Measurements from ENCODE around the gene DNAJC22.

The DNAJC22 gene

GRCh38 chr12:49357103-49357678, 10.5 kb downstream of the DNAJC22 start:
- TF ChIP-seq JUND (IDR thresholded peaks at IDR 0.05; ENCODE audit: low read depth) = no peak
- in situ Hi-C loops (cut with HindIII; ENCODE audit: low pct_unique_long_range_greater_than_20kb, low sequenced_read_pairs) = no loop called here
- DNase-seq (ENCODE audit: low read depth in 1 of 2, low spot score in 1 of 2) = peak in 1 of 2 experiments; percentile 54

GRCh38 chr12:49358483-49359141, 11.9 kb downstream of the DNAJC22 start:
- TF ChIP-seq JUND (IDR thresholded peaks at IDR 0.05; ENCODE audit: low read depth) = no peak
- in situ Hi-C loops (cut with HindIII; ENCODE audit: low pct_unique_long_range_greater_than_20kb, low sequenced_read_pairs) = no loop called here

GRCh38 chr12:49359671-49360070, 13.0 kb downstream of the DNAJC22 start:
- no peak for DNase-seq (ENCODE audit: low read depth in 1 of 2, low spot score in 1 of 2)
- TF ChIP-seq JUND (IDR thresholded peaks at IDR 0.05; ENCODE audit: low read depth) = no peak
- in situ Hi-C loops (cut with HindIII; ENCODE audit: low pct_unique_long_range_greater_than_20kb, low sequenced_read_pairs) = no loop called here

More at GRCh38 chr12:49358483-49359141, 11.9 kb downstream of the DNAJC22 start:
- peak in 1 of 2 experiments; percentile 83 for DNase-seq (ENCODE audit: low read depth in 1 of 2, low spot score in 1 of 2)

- in situ Hi-C loops (cut with HindIII; ENCODE audit: low pct_unique_long_range_greater_than_20kb, low sequenced_read_pairs) = no loop called here
- no peak for DNase-seq (ENCODE audit: low read depth in 1 of 2, low spot score in 1 of 2)
These were observed 15.4 kb downstream of the DNAJC22 start for GRCh38 chr12:49362077-49362476.

GRCh38 chr12:49364989-49365388, 18.3 kb downstream of the DNAJC22 start:
- DNase-seq (ENCODE audit: low read depth in 1 of 2, low spot score in 1 of 2) = no peak
- in situ Hi-C loops (cut with HindIII; ENCODE audit: low pct_unique_long_range_greater_than_20kb, low sequenced_read_pairs) = no loop called here

More at GRCh38 chr12:49362077-49362476, 15.4 kb downstream of the DNAJC22 start:
- TF ChIP-seq JUND (IDR thresholded peaks at IDR 0.05; ENCODE audit: low read depth) = no peak

GRCh38 chr12:49365542-49365941, 18.9 kb downstream of the DNAJC22 start:
- no peak for DNase-seq (ENCODE audit: low read depth in 1 of 2, low spot score in 1 of 2)
- no peak for TF ChIP-seq JUND (IDR thresholded peaks at IDR 0.05; ENCODE audit: low read depth)
- in situ Hi-C loops (cut with HindIII; ENCODE audit: low pct_unique_long_range_greater_than_20kb, low sequenced_read_pairs) = no loop called here

More at GRCh38 chr12:49364989-49365388, 18.3 kb downstream of the DNAJC22 start:
- TF ChIP-seq JUND (IDR thresholded peaks at IDR 0.05; ENCODE audit: low read depth) = no peak

GRCh38 chr12:49366096-49366651, 19.5 kb downstream of the DNAJC22 start:
- no peak for DNase-seq (ENCODE audit: low read depth in 1 of 2, low spot score in 1 of 2)
- no peak for TF ChIP-seq JUND (IDR thresholded peaks at IDR 0.05; ENCODE audit: low read depth)
- in situ Hi-C loops (cut with HindIII; ENCODE audit: low pct_unique_long_range_greater_than_20kb, low sequenced_read_pairs) = no loop called here

GRCh38 chr12:49366652-49367380, 20.1 kb downstream of the DNAJC22 start:
- TF ChIP-seq JUND (IDR thresholded peaks at IDR 0.05; ENCODE audit: low read depth) = no peak
- peak; percentile 95 to 97 for DNase-seq (ENCODE audit: low read depth in 1 of 2, low spot score in 1 of 2)
- in situ Hi-C loops (cut with HindIII; ENCODE audit: low pct_unique_long_range_greater_than_20kb, low sequenced_read_pairs) = no loop called here

- no peak for TF ChIP-seq JUND (IDR thresholded peaks at IDR 0.05; ENCODE audit: low read depth)
- in situ Hi-C loops (cut with HindIII; ENCODE audit: low pct_unique_long_range_greater_than_20kb, low sequenced_read_pairs) = no loop called here
- DNase-seq (ENCODE audit: low read depth in 1 of 2, low spot score in 1 of 2) = peak; percentile 16 to 27
These were observed 20.9 kb downstream of the DNAJC22 start, which contains the start of gene SPATS2 for GRCh38 chr12:49367381-49368239. Gene SPATS2, plus strand, starts transcription at chr12:49367462. Its CDS starts 93,551 bp downstream, at chr12:49461013.

GRCh38 chr12:49368240-49368600, 21.5 kb downstream of the DNAJC22 start:
- in situ Hi-C loops (cut with HindIII; ENCODE audit: low pct_unique_long_range_greater_than_20kb, low sequenced_read_pairs) = no loop called here

GRCh38 chr12:49369411-49370145, 22.9 kb downstream of the DNAJC22 start:
- in situ Hi-C loops (cut with HindIII; ENCODE audit: low pct_unique_long_range_greater_than_20kb, low sequenced_read_pairs) = no loop called here
- DNase-seq (ENCODE audit: low read depth in 1 of 2, low spot score in 1 of 2) = peak; percentile 45 to 63

More at GRCh38 chr12:49368240-49368600, 21.5 kb downstream of the DNAJC22 start:
- TF ChIP-seq JUND (IDR thresholded peaks at IDR 0.05; ENCODE audit: low read depth) = no peak
- no peak for DNase-seq (ENCODE audit: low read depth in 1 of 2, low spot score in 1 of 2)

More at GRCh38 chr12:49369411-49370145, 22.9 kb downstream of the DNAJC22 start:
- no peak for TF ChIP-seq JUND (IDR thresholded peaks at IDR 0.05; ENCODE audit: low read depth)

Measured in T47D (cell line).